ENCODE results near the gene UMPS. TPM values are rescaled to one million over a fixed set of nuclear protein-coding genes. Genes with fewer than 3 reads are reported as not detected.
A peak's percentile ranks its signal among the peaks of the same experiment; 100 is the strongest.

UMPS gene
- total RNA-seq, result 10 to 100 TPM; 36.8 to 38.9 TPM

DNA sequence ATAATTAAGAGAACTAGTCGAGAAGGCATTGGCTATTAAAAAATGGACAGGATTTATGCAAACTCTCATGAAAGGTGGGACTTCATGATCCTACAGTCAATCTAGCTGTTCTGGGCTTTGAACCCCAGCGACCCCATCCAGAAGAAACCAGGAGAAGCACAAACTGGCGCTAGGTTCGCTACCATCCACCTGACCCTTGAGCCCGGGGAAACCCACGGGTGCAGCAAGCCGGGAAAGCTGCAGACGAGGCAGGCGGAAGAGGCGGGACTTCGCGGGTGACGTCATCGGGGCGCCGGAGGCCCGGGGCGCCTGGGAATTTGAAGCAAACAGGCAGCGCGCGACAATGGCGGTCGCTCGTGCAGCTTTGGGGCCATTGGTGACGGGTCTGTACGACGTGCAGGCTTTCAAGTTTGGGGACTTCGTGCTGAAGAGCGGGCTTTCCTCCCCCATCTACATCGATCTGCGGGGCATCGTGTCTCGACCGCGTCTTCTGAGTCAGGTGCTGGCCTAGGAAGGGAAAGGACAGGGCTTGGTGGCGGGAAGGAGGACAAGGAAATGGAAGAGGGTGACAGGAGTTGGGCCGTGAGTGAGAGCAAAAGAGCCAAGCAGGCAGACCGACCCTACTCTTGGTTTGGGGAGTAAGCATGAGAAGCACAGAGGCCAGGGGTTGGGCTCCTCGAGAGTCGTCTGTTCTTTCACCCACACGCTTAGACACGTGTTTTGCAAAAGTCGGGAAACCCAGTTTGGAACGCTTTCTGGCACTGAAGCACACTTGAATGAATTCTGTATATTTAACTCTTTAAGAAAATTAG is at the start of gene UMPS:
UMPS (plus strand) TSS at position 324 of the 812 bp plus-strand sequence; CDS start at position 344, 20 bp downstream.
- peaks cover 46% of the 10 kb centered on the region for H3K4me1 Mint-ChIP-seq (ENCODE audit: low read depth)
- ATAC-seq (replicated peaks in 1 of 2), result peak; percentile 99
- H3K9me3 Mint-ChIP-seq, result no peaks in the 10 kb centered on the region

DNA sequence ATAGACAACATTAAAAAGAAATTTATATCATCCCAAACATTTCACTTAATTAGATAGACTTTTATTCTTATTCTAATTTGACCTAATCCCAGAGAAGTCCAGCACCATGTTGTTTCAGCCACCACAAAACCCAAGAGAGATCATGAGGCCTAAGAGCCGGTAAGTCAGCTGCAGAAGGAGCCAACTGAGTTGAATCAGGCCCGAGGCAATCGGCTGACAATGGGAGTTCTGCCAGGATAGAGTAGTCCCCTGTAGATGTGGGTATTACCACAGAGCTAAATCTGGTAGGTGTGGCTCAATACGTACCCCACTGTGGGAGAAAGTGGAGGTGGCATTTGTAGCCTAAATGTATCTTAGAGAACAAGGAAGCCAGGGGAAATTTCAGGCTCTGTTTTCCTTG is 49.7 kb upstream of the UMPS start:
- DNase-seq, result no peak
- no peaks in the 10 kb centered on the region for H3K9me3 Mint-ChIP-seq
- no peaks in the 10 kb centered on the region for H3K36me3 Mint-ChIP-seq (ENCODE audit: insufficient read depth in 2 of 2)
- H3K4me3 Mint-ChIP-seq, result no peak overlapping the region
- no peaks in the 10 kb centered on the region for H3K4me1 Mint-ChIP-seq (ENCODE audit: low read depth)
- peaks cover 4% of the 10 kb centered on the region for H3K27me3 Mint-ChIP-seq (ENCODE audit: low read depth)
- no peak for ATAC-seq (replicated peaks in 1 of 2)
- no peak overlapping the region for H3K27ac Mint-ChIP-seq

More for the DNA sequence above, at the start of gene UMPS:
- peak; percentile 93 to 96 for DNase-seq
- H3K4me3 Mint-ChIP-seq, result peak within 1 kb of the TSS; percentile 97 to 100
- H3K27me3 Mint-ChIP-seq (ENCODE audit: low read depth), result peaks cover 8% of the 10 kb centered on the region
- peak within 1 kb of the TSS; percentile 99 for H3K27ac Mint-ChIP-seq
- H3K36me3 Mint-ChIP-seq (ENCODE audit: insufficient read depth in 2 of 2), result peaks cover 4 to 14% of the 10 kb centered on the region in 2 donors

DNA sequence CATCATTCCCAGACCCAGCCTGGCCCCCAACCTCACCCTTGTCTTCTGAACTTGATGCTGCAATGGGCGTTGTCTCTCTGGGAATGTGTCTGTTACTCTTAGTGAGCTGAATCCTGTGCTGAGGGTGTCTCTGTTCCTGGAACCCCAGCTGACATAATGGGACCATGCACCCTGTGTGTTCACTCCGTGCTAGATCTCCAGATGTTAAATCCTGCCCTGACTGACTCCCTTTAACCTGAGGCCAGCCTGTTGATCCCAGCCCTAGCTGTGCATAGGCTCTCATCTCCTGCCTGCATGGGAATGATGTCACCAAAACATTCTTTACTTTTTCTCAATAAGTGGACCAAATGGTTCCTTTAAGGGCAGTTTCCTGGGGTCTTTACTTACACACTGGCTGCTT is 48.0 kb upstream of the UMPS start:
- Mint-ChIP-seq H3K36me3 (ENCODE audit: insufficient read depth in 2 of 2) (no peaks in the 10 kb centered on the region), H3K4me3 (no peak overlapping the region), H3K27me3 (ENCODE audit: low read depth) (peaks cover 18% of the 10 kb centered on the region), H3K4me1 (ENCODE audit: low read depth) (no peaks in the 10 kb centered on the region), H3K9me3 (no peaks in the 10 kb centered on the region), H3K27ac (no peak overlapping the region)
- ATAC-seq (replicated peaks in 1 of 2) (no peak), DNase-seq (no peak)

DNA sequence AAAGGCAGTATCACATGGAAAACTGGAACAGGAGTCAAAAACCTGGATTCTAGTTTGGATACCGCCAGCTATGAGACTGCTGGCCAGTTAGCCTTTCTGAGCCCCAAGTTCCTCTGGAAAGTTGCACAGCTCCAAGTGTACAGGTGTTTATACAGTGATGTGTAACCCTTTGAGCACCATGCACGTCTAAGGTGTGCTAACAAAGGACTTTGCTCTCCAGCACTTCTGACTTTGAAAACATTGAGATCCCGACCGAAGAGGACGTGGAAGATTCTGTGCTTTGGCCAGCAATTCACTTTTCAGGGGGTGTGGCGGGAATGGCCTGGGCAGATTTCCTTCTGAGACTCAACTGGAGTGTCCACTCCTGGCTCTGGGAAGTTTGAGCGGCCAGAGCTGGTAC is 45.8 kb upstream of the UMPS start:
- Mint-ChIP-seq H3K4me1 (ENCODE audit: low read depth) (no peaks in the 10 kb centered on the region), H3K27me3 (ENCODE audit: low read depth) (peaks cover 37% of the 10 kb centered on the region)

DNA sequence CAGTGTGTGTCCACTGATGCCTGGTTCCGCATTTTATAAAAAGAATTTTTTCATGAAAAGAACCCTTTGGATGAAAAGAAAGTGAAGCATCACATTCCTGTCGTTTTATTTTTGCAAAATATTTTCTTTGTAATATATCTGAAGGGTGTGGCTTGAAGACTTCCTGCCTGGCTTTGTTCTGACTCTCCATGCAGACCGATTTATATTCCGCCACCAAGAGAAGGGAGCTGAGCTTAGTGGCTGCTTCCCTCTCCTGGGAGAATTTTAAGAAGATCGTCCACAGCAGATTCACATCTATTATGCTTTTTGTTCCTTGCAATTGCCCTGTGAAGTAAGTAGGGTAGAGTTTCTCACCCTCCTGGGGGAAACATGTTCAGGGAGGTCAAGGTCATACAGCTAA is 45.2 kb upstream of the UMPS start:
- no peaks in the 10 kb centered on the region for H3K4me1 Mint-ChIP-seq (ENCODE audit: low read depth)
- no peak overlapping the region for H3K27ac Mint-ChIP-seq
- DNase-seq (no peak), ATAC-seq (replicated peaks in 1 of 2) (no peak)
- H3K9me3 Mint-ChIP-seq, result no peaks in the 10 kb centered on the region
- H3K36me3 Mint-ChIP-seq (ENCODE audit: insufficient read depth in 2 of 2), result no peaks in the 10 kb centered on the region
- H3K27me3 Mint-ChIP-seq (ENCODE audit: low read depth), result peaks cover 38% of the 10 kb centered on the region
- H3K4me3 Mint-ChIP-seq, result no peak overlapping the region

More for the DNA sequence above, 45.8 kb upstream of the UMPS start:
- Mint-ChIP-seq H3K9me3 (no peaks in the 10 kb centered on the region), H3K36me3 (ENCODE audit: insufficient read depth in 2 of 2) (no peaks in the 10 kb centered on the region), H3K4me3 (no peak overlapping the region), H3K27ac (no peak overlapping the region)
- ATAC-seq (replicated peaks in 1 of 2) (no peak), DNase-seq (no peak)

DNA sequence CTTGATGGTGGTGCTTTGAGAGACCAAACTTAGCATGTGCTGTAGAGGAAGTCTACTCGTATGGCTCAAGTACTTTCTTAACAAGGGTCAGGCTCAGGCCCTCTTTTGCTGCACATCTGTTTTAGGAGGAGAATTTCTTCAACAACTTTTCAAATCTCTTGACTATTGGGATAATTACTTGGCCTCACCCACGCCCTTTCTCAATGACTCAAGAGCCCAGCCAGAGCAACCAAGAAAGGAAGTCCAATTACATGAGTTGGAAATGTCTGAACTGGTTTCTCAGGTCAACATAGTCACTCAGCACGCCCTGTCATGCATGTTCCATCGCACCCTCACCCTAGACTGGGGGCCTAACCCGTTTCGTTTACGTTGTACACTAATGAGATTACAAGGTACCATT is 44.8 kb upstream of the UMPS start:
- ATAC-seq (replicated peaks in 1 of 2) (no peak), DNase-seq (no peak)
- H3K9me3 Mint-ChIP-seq, result no peaks in the 10 kb centered on the region
- H3K4me1 Mint-ChIP-seq (ENCODE audit: low read depth), result no peaks in the 10 kb centered on the region
- H3K27me3 Mint-ChIP-seq (ENCODE audit: low read depth), result peaks cover 38% of the 10 kb centered on the region
- H3K4me3 Mint-ChIP-seq, result no peak overlapping the region
- no peak overlapping the region for H3K27ac Mint-ChIP-seq
- no peaks in the 10 kb centered on the region for H3K36me3 Mint-ChIP-seq (ENCODE audit: insufficient read depth in 2 of 2)

DNA sequence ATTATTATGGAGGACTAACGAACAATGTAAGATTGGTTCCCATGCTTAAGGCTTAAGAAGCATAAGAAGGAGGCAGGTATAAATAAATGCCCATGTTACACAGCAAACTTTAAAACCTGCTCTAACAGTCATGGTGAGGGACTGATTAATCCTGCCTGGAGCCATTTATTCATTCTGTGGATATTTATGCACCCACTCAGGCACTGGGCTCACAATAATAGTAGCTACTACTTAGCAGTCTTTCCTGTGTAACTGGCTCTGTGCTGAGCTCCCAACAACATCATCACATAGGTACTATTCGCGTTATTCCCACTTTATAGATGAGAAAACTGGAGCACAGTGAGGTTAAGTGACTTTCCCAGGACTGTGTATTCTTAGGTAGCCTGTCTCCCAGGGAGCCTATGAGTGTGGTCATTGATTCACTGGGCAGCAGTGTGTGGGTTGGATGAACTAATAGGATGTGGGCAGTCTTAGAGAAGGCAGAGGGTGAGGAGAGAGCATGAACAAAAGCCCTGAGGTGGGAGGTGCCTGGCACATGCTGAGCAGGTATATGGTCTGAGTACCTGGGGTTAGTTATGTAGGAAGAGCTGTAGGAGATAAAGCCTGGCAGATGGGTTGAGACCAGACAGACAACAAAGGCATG is 44.1 kb upstream of the UMPS start:
- ATAC-seq (replicated peaks in 1 of 2) (no peak), DNase-seq (no peak)
- Mint-ChIP-seq H3K4me1 (ENCODE audit: low read depth) (no peaks in the 10 kb centered on the region), H3K4me3 (no peak overlapping the region), H3K9me3 (no peaks in the 10 kb centered on the region), H3K27ac (no peak overlapping the region), H3K27me3 (ENCODE audit: low read depth) (peaks cover 34% of the 10 kb centered on the region), H3K36me3 (ENCODE audit: insufficient read depth in 2 of 2) (no peaks in the 10 kb centered on the region)

DNA sequence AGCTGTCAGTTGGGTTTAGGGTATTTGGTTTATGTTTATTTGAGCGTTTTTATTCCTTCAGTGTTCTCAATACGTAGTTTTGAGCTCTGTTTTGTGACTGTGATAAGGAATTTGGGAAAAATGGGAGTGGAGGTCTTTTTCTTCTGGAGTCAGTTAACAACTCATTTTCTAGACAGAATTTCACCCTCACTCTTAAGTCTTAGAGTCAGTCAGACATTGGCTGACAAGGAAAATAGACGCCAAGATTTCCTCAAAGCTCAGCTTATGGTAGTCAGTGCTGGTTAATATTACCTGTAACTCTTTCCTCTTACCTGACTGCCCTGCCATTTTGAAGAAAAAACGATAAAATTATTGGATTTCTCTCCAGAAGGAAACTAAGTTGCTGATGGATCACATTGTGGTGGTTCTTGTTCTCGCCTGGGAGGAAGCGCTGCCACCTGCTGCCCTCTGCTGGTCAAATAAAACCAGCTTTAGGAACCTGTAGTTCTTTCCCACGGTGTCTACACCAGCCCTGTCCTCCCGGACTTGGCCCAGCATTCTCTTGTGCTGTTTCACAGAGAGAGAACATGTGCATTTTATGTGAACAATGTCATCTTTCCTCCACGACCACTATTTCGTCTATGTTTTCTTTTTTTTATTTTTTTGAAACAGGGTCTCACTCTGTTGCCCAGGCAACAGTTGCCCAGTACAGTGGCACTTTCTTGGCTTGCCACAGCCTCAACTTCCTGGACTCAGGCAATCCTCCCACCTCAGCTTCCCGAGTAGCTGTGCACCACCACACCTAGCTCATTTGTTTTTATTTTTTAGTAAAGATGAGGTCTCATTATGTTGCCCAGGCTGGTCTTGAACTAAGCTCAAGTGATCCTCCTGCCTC is 41.4 kb upstream of the UMPS start:
- ATAC-seq (replicated peaks in 1 of 2) (peak; percentile 80 to 82), DNase-seq (peak; percentile 74 to 78)
- Mint-ChIP-seq H3K27me3 (ENCODE audit: low read depth) (peaks cover 34% of the 10 kb centered on the region), H3K4me1 (ENCODE audit: low read depth) (no peaks in the 10 kb centered on the region), H3K4me3 (no peak overlapping the region), H3K9me3 (no peaks in the 10 kb centered on the region), H3K36me3 (ENCODE audit: insufficient read depth in 2 of 2) (no peaks in the 10 kb centered on the region), H3K27ac (no peak overlapping the region)

DNA sequence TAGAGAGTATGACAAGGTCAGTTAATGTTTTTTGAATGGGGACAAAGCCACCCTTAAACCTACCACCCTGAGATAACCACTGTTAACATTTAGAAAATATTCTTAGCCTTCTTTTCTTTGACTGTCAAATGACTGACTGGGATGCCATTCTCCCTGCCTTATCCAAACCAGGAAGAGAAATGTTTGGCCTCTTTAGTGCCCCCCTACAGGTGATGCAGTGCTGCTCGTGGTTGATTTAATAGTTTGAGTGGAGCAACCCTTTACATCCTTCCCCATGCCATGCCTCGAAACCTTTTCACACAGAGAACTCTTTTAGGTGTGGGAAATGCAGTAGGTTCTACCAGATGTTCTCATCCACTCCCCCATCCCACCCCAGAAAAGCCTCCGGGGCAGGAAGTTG is 38.7 kb upstream of the UMPS start:
- no peak for ATAC-seq (replicated peaks in 1 of 2)
- no peak overlapping the region for H3K4me3 Mint-ChIP-seq
- H3K27me3 Mint-ChIP-seq (ENCODE audit: low read depth), result peaks cover 28% of the 10 kb centered on the region
- DNase-seq, result no peak
- no peak overlapping the region for H3K27ac Mint-ChIP-seq
- H3K4me1 Mint-ChIP-seq (ENCODE audit: low read depth), result no peaks in the 10 kb centered on the region
- no peaks in the 10 kb centered on the region for H3K36me3 Mint-ChIP-seq (ENCODE audit: insufficient read depth in 2 of 2)
- H3K9me3 Mint-ChIP-seq, result no peaks in the 10 kb centered on the region

DNA sequence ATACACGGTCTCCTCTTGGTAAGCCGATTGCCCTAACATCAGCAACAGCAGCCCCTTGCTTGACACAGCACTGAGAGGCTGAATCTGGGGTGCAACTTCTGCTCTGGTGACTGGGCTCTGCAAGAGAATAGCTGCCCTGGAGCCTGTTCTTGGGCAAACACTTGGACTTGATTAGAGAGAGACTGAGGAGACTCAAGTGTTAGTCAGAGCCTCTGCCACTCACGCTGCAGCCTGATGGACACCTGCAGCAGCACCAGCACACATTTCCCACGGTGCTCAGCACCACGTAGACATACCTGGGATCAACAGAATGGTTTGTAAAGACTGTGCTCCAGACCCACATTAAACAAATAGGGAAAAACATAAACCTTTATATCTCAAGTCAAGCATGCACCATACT is 35.8 kb upstream of the UMPS start:
- ATAC-seq (replicated peaks in 1 of 2), result no peak
- DNase-seq, result no peak
- H3K27ac Mint-ChIP-seq, result no peak overlapping the region
- peaks cover 9% of the 10 kb centered on the region for H3K27me3 Mint-ChIP-seq (ENCODE audit: low read depth)
- H3K4me1 Mint-ChIP-seq (ENCODE audit: low read depth), result no peaks in the 10 kb centered on the region
- no peaks in the 10 kb centered on the region for H3K9me3 Mint-ChIP-seq
- H3K36me3 Mint-ChIP-seq (ENCODE audit: insufficient read depth in 2 of 2), result no peaks in the 10 kb centered on the region
- H3K4me3 Mint-ChIP-seq, result no peak overlapping the region

DNA sequence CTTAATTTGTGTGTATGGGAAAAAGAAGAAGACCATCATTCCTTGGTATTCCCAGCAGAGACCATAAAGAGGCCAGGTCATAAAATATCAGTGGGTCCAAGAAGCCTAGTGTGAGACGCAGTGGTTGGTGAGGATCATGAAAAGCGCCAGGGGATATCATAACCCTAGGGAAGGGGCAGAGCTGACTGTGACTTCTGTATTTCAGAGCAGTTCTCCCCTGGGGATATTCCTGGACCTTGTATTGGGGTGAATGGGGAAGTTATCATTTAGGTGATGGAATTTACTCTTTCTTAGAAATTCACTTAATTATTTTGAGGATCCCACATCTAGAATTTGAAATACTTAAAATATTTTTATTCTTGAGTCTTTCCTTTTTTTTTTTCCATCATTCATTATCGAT is 34.9 kb upstream of the UMPS start:
- Mint-ChIP-seq H3K27me3 (ENCODE audit: low read depth) (peaks cover 17% of the 10 kb centered on the region), H3K36me3 (ENCODE audit: insufficient read depth in 2 of 2) (no peaks in the 10 kb centered on the region), H3K9me3 (no peaks in the 10 kb centered on the region), H3K4me1 (ENCODE audit: low read depth) (no peaks in the 10 kb centered on the region), H3K4me3 (no peak overlapping the region), H3K27ac (no peak overlapping the region)
- DNase-seq (no peak), ATAC-seq (replicated peaks in 1 of 2) (no peak)

DNA sequence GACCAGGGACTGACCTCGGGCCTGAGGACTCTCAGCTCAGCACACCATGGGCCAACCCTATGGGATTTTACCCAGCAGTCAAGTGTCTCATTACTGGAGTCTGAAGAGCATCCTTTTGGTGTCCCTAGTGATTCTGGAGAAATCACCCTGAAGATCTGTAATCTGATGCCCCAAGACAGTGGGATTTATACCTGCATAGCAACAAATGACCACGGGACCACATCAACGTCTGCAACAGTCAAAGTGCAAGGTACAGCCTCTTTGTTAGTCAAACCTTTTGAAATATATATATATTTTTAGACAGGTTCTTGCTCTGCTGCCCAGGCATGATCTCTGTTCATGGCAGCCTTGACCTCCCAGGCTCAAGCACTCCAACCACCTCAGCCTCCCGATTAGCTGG is 34.2 kb upstream of the UMPS start:
- DNase-seq (no peak), ATAC-seq (replicated peaks in 1 of 2) (no peak)
- H3K4me1 Mint-ChIP-seq (ENCODE audit: low read depth), result no peaks in the 10 kb centered on the region
- no peak overlapping the region for H3K27ac Mint-ChIP-seq
- peaks cover 20% of the 10 kb centered on the region for H3K27me3 Mint-ChIP-seq (ENCODE audit: low read depth)
- H3K4me3 Mint-ChIP-seq, result no peak overlapping the region
- no peaks in the 10 kb centered on the region for H3K36me3 Mint-ChIP-seq (ENCODE audit: insufficient read depth in 2 of 2)
- no peaks in the 10 kb centered on the region for H3K9me3 Mint-ChIP-seq

DNA sequence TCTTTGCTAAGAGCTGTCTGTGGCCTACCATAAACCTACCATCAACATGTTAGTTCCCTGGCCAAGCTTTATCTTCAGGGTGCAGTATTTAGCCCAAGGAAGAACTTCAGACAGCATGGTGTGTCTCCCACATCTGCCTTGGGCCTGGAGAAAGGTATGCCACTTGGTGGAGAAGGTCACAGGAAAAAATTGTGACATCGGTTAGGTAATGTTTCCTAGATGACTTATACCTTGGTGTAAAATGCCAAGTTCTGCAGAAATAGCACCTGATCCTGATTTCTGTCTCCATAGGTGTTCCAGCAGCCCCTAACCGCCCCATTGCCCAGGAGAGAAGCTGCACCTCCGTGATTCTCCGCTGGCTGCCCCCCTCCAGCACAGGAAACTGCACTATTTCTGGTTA is 33.0 kb upstream of the UMPS start:
- Mint-ChIP-seq H3K9me3 (no peaks in the 10 kb centered on the region), H3K36me3 (ENCODE audit: insufficient read depth in 2 of 2) (no peaks in the 10 kb centered on the region), H3K4me3 (no peak overlapping the region), H3K27me3 (ENCODE audit: low read depth) (peaks cover 22% of the 10 kb centered on the region), H3K27ac (no peak overlapping the region), H3K4me1 (ENCODE audit: low read depth) (no peaks in the 10 kb centered on the region)
- ATAC-seq (replicated peaks in 1 of 2), result no peak
- DNase-seq, result no peak
